GM23338 (cell line): ENCODE measurements around the gene PORCN. TPM values are rescaled to one million over a fixed set of nuclear protein-coding genes. Genes with fewer than 3 reads are reported as not detected.

Experiments used
- ATAC-seq: fragments of 200-7000 bp; cut with Tn5 transposase; 3 replicates; pipeline ENCODE4 v1.9.1; 2020
- DNase-seq: peaks from one replicate; pipeline ENCODE4 v3.0.0-alpha.2; 2015; ENCODE audit warnings: low spot score
- H2AFZ ChIP-seq: fragments of 200-600 bp; sonication (generic); 2 replicates; pipeline ENCODE4 v1.8.0; 2016; ENCODE audit warnings: antibody characterized with exemption, mild to moderate bottlenecking, moderate library complexity
- H3F3A ChIP-seq: fragments of 200-600 bp; sonication (generic); replicated peaks from 2 replicates; pipeline ENCODE4 v1.8.0; 2017; ENCODE audit warnings: antibody characterized with exemption, mixed run types, low read depth
- H3K27ac ChIP-seq: fragments of 200-600 bp; sonication (generic); 2 replicates; pipeline ENCODE4 v1.6.1; 2016; ENCODE audit warnings: low read depth
- H3K27me3 ChIP-seq: fragments of 200-600 bp; sonication (generic); 2 replicates; pipeline ENCODE4 v1.8.0; 2016; ENCODE audit warnings: mild to moderate bottlenecking, mixed run types, moderate library complexity; ENCODE audit not compliant: insufficient read depth
- H3K36me3 ChIP-seq: fragments of 200-600 bp; sonication (generic); 2 replicates; pipeline ENCODE4 v1.8.0; 2016; ENCODE audit warnings: mild to moderate bottlenecking; ENCODE audit not compliant: insufficient read depth
- H3K4me1 ChIP-seq: fragments of 200-600 bp; sonication (generic); 2 replicates; pipeline ENCODE4 v1.8.0; 2016; ENCODE audit warnings: mild to moderate bottlenecking, moderate library complexity; ENCODE audit not compliant: insufficient read depth
- H3K4me2 ChIP-seq: fragments of 200-600 bp; sonication (generic); 2 replicates; pipeline ENCODE4 v1.7.1; 2017; ENCODE audit warnings: mixed run types
- H3K4me3 ChIP-seq: fragments of 200-600 bp; sonication (generic); 2 replicates; pipeline ENCODE4 v1.6.1; 2016; ENCODE audit warnings: mixed run types
- H3K79me2 ChIP-seq: fragments of 200-600 bp; sonication (generic); replicated peaks from 2 replicates; pipeline ENCODE4 v1.8.0; 2017; ENCODE audit warnings: mild to moderate bottlenecking; ENCODE audit not compliant: insufficient read depth
- H3K9me2 ChIP-seq: fragments of 200-600 bp; sonication (generic); 2 replicates; pipeline ENCODE4 v1.8.0; 2017; ENCODE audit not compliant: insufficient read depth
- H4K20me1 ChIP-seq: fragments of 200-600 bp; sonication (generic); replicated peaks from 2 replicates; pipeline ENCODE4 v1.8.0; 2017; ENCODE audit warnings: mild to moderate bottlenecking; ENCODE audit not compliant: insufficient read depth
- H3K27ac Mint-ChIP-seq: 2 replicates; pipeline ENCODE4 v1.8.0; 2020; ENCODE audit warnings: inconsistent platforms, mild to moderate bottlenecking, moderate library complexity, mixed read lengths
- H3K27me3 Mint-ChIP-seq: 3 replicates; pipeline ENCODE4 v1.8.0; 2022; ENCODE audit warnings: low read depth, mild to moderate bottlenecking, moderate library complexity, mixed read lengths, inconsistent platforms; ENCODE audit not compliant: insufficient read depth, poor library complexity
- H3K36me3 Mint-ChIP-seq: 3 replicates; pipeline ENCODE4 v1.8.0; 2021; ENCODE audit warnings: low read depth, mild to moderate bottlenecking, inconsistent platforms, moderate library complexity, mixed read lengths
- H3K4me1 Mint-ChIP-seq: 3 replicates; pipeline ENCODE4 v1.8.0; 2020; ENCODE audit warnings: mild to moderate bottlenecking, inconsistent platforms, mixed read lengths
- H3K4me3 Mint-ChIP-seq: 3 replicates; pipeline ENCODE4 v1.8.0; 2021; ENCODE audit warnings: moderate library complexity, mild to moderate bottlenecking, inconsistent platforms, mixed read lengths
- H3K9me3 Mint-ChIP-seq: 3 replicates; pipeline ENCODE4 v1.8.0; 2020; ENCODE audit warnings: moderate library complexity, mild to moderate bottlenecking, inconsistent platforms, mixed read lengths
- CREB1 ChIP-seq: fragments of 250-450 bp; sonication (Bioruptor Pico); IDR thresholded peaks from 2 replicates; pipeline ENCODE4 v1.5.0; 2020; ENCODE audit warnings: low read depth, mild to moderate bottlenecking, moderate library complexity
- EZH2 ChIP-seq: fragments of 200-600 bp; sonication (generic); IDR thresholded peaks from one replicate; pipeline ENCODE4 v1.8.0; 2017; ENCODE audit warnings: antibody characterized with exemption, mild to moderate bottlenecking, low read depth; ENCODE audit not compliant: unreplicated experiment
- EZH2phosphoT487 ChIP-seq: fragments of 200-600 bp; sonication (generic); IDR thresholded peaks from one replicate; pipeline ENCODE4 v1.8.1; 2018; ENCODE audit warnings: antibody characterized with exemption; ENCODE audit not compliant: unreplicated experiment
- JUNB ChIP-seq: IDR thresholded peaks from one replicate; pipeline ENCODE4 v1.6.1; 2016; ENCODE audit warnings: antibody characterized with exemption; ENCODE audit not compliant: unreplicated experiment
- NANOG ChIP-seq: IDR thresholded peaks from 2 replicates; pipeline ENCODE4 v1.6.1; 2016; ENCODE audit warnings: antibody characterized with exemption, borderline replicate concordance
- POLR2AphosphoS5 ChIP-seq: IDR thresholded peaks from 2 replicates; pipeline ENCODE4 v1.6.1; 2016; ENCODE audit warnings: antibody characterized with exemption, low read depth
- STAT1 ChIP-seq: IDR thresholded peaks from one replicate; pipeline ENCODE4 v1.6.1; 2016; ENCODE audit warnings: antibody characterized with exemption; ENCODE audit not compliant: unreplicated experiment
- ZNF114 ChIP-seq: fragments of 250-450 bp; sonication (Bioruptor Pico); IDR thresholded peaks from 2 replicates; pipeline ENCODE4 v1.5.0; 2020; ENCODE audit warnings: mild to moderate bottlenecking, moderate library complexity
- ZNF331 ChIP-seq: fragments of 250-450 bp; sonication (Bioruptor Pico); IDR thresholded peaks from 2 replicates; pipeline ENCODE4 v1.5.0; 2020; ENCODE audit warnings: low read depth, mild to moderate bottlenecking, moderate library complexity
- polyA plus RNA-seq: library from polyadenylated mRNA; unstranded; fragments of >200 nt; fragmentation: Nextera tagmentation; extraction: Ambion mirVana; gene quantifications from 2 replicates; pipeline ENCODE4 v1.2.1, GENCODE V29; 2016
- total RNA-seq: library from RNA; depleted of rRNA; stranded (reverse); fragments of >200 nt; shearing (Covaris generic); gene quantifications from 2 replicates; pipeline ENCODE4 v1.2.3, GENCODE V29; 2014
- TF ChIP-seq, protein P1 (sequence below): IDR thresholded peaks from one replicate; pipeline ENCODE4 v1.6.1; 2018; ENCODE audit warnings: antibody characterized with exemption; ENCODE audit not compliant: unreplicated experiment
- TF ChIP-seq, protein P2 (sequence below): fragments of 250-450 bp; sonication (Bioruptor Pico); IDR thresholded peaks from 2 replicates; pipeline ENCODE4 v1.5.0; 2020; ENCODE audit warnings: mild to moderate bottlenecking, moderate library complexity
- TF ChIP-seq, protein P3 (sequence below): IDR thresholded peaks from 2 replicates; pipeline ENCODE4 v1.6.1; 2016; ENCODE audit warnings: antibody characterized with exemption
- TF ChIP-seq, protein P4 (sequence below), 2 experiments: fragments of 200-600 bp in 1 of 2; sonication (generic) in 1 of 2; conservative IDR thresholded peaks; 2 replicates each; pipeline versions ENCODE4 v1.5.1 to v1.6.1; 2016 to 2017; ENCODE audit warnings: antibody characterized with exemption in 2 of 2, low read depth in 2 of 2, mild to moderate bottlenecking in 2 of 2, moderate library complexity in 1 of 2

The PORCN gene
- total and polyA plus RNA-seq, 2 experiments from 2014 or later, result 19.4 to 28.5 TPM

DNA sequence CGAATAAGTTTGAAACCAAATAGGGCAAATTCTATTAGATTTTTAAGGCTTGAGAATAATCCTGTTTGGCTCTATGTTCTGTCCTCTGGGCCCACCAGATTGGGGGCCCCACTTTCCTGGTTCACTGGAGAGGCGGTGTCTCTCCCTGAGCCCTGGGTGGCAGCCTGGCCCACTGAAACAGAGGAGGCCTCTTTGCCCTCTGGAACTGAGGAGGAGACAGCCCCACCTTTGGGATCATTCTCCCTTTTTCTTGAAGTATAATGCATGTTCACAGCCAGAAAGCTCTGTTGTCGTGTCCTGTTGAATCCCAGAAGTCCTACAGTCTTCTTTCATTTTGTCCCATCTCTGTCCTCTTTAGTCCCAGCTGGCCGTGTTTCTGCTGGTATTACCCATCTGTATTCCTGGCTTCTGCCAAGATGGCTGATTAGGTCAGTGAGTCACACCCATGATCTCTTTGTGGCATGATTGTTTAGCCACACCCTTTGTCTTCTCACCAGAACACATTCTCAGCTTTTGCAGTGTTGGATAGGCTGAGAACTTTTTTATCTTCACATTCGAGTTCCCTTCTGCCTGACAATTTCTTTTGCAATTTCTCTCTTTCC is 22.7 kb downstream of the PORCN start:
- TF ChIP-seq, protein P1, sequence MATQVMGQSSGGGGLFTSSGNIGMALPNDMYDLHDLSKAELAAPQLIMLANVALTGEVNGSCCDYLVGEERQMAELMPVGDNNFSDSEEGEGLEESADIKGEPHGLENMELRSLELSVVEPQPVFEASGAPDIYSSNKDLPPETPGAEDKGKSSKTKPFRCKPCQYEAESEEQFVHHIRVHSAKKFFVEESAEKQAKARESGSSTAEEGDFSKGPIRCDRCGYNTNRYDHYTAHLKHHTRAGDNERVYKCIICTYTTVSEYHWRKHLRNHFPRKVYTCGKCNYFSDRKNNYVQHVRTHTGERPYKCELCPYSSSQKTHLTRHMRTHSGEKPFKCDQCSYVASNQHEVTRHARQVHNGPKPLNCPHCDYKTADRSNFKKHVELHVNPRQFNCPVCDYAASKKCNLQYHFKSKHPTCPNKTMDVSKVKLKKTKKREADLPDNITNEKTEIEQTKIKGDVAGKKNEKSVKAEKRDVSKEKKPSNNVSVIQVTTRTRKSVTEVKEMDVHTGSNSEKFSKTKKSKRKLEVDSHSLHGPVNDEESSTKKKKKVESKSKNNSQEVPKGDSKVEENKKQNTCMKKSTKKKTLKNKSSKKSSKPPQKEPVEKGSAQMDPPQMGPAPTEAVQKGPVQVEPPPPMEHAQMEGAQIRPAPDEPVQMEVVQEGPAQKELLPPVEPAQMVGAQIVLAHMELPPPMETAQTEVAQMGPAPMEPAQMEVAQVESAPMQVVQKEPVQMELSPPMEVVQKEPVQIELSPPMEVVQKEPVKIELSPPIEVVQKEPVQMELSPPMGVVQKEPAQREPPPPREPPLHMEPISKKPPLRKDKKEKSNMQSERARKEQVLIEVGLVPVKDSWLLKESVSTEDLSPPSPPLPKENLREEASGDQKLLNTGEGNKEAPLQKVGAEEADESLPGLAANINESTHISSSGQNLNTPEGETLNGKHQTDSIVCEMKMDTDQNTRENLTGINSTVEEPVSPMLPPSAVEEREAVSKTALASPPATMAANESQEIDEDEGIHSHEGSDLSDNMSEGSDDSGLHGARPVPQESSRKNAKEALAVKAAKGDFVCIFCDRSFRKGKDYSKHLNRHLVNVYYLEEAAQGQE, result no peak
- TF ChIP-seq ZNF114 (CRISPR knock-in tag) (no peak), NANOG (no peak), STAT1 (no peak), CREB1 (CRISPR knock-in tag) (no peak), EZH2phosphoT487 (no peak), EZH2 (no peak), POLR2AphosphoS5 (no peak), ZNF331 (no peak), JUNB (no peak)
- TF ChIP-seq, protein P2, sequence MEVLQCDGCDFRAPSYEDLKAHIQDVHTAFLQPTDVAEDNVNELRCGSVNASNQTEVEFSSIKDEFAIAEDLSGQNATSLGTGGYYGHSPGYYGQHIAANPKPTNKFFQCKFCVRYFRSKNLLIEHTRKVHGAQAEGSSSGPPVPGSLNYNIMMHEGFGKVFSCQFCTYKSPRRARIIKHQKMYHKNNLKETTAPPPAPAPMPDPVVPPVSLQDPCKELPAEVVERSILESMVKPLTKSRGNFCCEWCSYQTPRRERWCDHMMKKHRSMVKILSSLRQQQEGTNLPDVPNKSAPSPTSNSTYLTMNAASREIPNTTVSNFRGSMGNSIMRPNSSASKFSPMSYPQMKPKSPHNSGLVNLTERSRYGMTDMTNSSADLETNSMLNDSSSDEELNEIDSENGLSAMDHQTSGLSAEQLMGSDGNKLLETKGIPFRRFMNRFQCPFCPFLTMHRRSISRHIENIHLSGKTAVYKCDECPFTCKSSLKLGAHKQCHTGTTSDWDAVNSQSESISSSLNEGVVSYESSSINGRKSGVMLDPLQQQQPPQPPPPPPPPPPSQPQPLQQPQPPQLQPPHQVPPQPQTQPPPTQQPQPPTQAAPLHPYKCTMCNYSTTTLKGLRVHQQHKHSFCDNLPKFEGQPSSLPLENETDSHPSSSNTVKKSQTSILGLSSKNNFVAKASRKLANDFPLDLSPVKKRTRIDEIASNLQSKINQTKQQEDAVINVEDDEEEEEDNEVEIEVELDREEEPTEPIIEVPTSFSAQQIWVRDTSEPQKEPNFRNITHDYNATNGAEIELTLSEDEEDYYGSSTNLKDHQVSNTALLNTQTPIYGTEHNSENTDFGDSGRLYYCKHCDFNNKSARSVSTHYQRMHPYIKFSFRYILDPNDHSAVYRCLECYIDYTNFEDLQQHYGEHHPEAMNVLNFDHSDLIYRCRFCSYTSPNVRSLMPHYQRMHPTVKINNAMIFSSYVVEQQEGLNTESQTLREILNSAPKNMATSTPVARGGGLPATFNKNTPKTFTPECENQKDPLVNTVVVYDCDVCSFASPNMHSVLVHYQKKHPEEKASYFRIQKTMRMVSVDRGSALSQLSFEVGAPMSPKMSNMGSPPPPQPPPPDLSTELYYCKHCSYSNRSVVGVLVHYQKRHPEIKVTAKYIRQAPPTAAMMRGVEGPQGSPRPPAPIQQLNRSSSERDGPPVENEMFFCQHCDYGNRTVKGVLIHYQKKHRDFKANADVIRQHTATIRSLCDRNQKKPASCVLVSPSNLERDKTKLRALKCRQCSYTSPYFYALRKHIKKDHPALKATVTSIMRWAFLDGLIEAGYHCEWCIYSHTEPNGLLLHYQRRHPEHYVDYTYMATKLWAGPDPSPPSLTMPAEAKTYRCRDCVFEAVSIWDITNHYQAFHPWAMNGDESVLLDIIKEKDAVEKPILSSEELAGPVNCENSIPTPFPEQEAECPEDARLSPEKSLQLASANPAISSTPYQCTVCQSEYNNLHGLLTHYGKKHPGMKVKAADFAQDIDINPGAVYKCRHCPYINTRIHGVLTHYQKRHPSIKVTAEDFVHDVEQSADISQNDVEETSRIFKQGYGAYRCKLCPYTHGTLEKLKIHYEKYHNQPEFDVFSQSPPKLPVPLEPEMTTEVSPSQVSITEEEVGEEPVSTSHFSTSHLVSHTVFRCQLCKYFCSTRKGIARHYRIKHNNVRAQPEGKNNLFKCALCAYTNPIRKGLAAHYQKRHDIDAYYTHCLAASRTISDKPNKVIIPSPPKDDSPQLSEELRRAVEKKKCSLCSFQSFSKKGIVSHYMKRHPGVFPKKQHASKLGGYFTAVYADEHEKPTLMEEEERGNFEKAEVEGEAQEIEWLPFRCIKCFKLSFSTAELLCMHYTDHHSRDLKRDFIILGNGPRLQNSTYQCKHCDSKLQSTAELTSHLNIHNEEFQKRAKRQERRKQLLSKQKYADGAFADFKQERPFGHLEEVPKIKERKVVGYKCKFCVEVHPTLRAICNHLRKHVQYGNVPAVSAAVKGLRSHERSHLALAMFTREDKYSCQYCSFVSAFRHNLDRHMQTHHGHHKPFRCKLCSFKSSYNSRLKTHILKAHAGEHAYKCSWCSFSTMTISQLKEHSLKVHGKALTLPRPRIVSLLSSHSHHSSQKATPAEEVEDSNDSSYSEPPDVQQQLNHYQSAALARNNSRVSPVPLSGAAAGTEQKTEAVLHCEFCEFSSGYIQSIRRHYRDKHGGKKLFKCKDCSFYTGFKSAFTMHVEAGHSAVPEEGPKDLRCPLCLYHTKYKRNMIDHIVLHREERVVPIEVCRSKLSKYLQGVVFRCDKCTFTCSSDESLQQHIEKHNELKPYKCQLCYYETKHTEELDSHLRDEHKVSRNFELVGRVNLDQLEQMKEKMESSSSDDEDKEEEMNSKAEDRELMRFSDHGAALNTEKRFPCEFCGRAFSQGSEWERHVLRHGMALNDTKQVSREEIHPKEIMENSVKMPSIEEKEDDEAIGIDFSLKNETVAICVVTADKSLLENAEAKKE, result no peak
- TF ChIP-seq, protein P3, sequence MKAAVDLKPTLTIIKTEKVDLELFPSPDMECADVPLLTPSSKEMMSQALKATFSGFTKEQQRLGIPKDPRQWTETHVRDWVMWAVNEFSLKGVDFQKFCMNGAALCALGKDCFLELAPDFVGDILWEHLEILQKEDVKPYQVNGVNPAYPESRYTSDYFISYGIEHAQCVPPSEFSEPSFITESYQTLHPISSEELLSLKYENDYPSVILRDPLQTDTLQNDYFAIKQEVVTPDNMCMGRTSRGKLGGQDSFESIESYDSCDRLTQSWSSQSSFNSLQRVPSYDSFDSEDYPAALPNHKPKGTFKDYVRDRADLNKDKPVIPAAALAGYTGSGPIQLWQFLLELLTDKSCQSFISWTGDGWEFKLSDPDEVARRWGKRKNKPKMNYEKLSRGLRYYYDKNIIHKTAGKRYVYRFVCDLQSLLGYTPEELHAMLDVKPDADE, result no peak
- TF ChIP-seq, protein P4, sequence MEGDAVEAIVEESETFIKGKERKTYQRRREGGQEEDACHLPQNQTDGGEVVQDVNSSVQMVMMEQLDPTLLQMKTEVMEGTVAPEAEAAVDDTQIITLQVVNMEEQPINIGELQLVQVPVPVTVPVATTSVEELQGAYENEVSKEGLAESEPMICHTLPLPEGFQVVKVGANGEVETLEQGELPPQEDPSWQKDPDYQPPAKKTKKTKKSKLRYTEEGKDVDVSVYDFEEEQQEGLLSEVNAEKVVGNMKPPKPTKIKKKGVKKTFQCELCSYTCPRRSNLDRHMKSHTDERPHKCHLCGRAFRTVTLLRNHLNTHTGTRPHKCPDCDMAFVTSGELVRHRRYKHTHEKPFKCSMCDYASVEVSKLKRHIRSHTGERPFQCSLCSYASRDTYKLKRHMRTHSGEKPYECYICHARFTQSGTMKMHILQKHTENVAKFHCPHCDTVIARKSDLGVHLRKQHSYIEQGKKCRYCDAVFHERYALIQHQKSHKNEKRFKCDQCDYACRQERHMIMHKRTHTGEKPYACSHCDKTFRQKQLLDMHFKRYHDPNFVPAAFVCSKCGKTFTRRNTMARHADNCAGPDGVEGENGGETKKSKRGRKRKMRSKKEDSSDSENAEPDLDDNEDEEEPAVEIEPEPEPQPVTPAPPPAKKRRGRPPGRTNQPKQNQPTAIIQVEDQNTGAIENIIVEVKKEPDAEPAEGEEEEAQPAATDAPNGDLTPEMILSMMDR (conservative IDR thresholded peaks at IDR 0.05; ENCODE audit: low read depth in 2 of 2), result no peak
- Histone ChIP-seq H3K9me2 (no peaks in the 10 kb centered on the region), H3F3A (no peaks in the 10 kb centered on the region), H3K27me3 (no peaks in the 10 kb centered on the region), H4K20me1 (no peaks in the 10 kb centered on the region), H2AFZ (no peak overlapping the region), H3K79me2 (no peaks in the 10 kb centered on the region), H3K4me3 (no peak overlapping the region), H3K4me2 (no peak overlapping the region), H3K36me3 (no peaks in the 10 kb centered on the region; the same call in 1 of the 2 replicates), H3K4me1 (no peaks in the 10 kb centered on the region), H3K27ac (no peak overlapping the region)
- Mint-ChIP-seq H3K9me3 (no peaks in the 10 kb centered on the region), H3K27ac (no peak overlapping the region; the same call in 1 of the 2 replicates), H3K36me3 (peaks cover 27% of the 10 kb centered on the region), H3K4me3 (no peak overlapping the region), H3K4me1 (peaks cover 3% of the 10 kb centered on the region; the same call in 1 of the 3 replicates), H3K27me3 (no peaks in the 10 kb centered on the region)
- ATAC-seq (no peak), DNase-seq (no peak)
